ENCODE data around the gene GUCA1C. TPM values are rescaled to one million over a fixed set of nuclear protein-coding genes. Genes with fewer than 3 reads are reported as not detected.

Gene GUCA1C
- total RNA-seq, 1 donor from 2014 or later, result not detected

- no peak for TF ChIP-seq CTCF (IDR thresholded peaks at IDR 0.05; ENCODE audit: unreplicated experiment)
- H3K27ac Mint-ChIP-seq, result no peak overlapping the region
- H3K36me3 Mint-ChIP-seq, result no peaks in the 10 kb centered on the region
- no peaks in the 10 kb centered on the region for H3K4me1 Mint-ChIP-seq
- H3K27me3 Mint-ChIP-seq (ENCODE audit: low read depth), result peaks cover 5% of the 10 kb centered on the region
- H3K4me3 Mint-ChIP-seq, result no peak overlapping the region
- DNase-seq (ENCODE audit: low spot score in 2 of 2, unreplicated experiment in 2 of 2), result no peak
- H3K9me3 Mint-ChIP-seq, result no peaks in the 10 kb centered on the region
These were observed 66.6 kb downstream of the GUCA1C start for GRCh38 chr3:108887121-108887520.

- H3K27me3 Mint-ChIP-seq (ENCODE audit: low read depth), result peaks cover 8% of the 10 kb centered on the region
- no peak for TF ChIP-seq CTCF (IDR thresholded peaks at IDR 0.05; ENCODE audit: unreplicated experiment)
- H3K27ac Mint-ChIP-seq, result no peak overlapping the region
- no peaks in the 10 kb centered on the region for H3K4me1 Mint-ChIP-seq
- DNase-seq (ENCODE audit: low spot score in 2 of 2, unreplicated experiment in 2 of 2), result no peak
- H3K4me3 Mint-ChIP-seq, result no peak overlapping the region
- H3K36me3 Mint-ChIP-seq, result no peaks in the 10 kb centered on the region
- no peaks in the 10 kb centered on the region for H3K9me3 Mint-ChIP-seq
These were observed 70.3 kb downstream of the GUCA1C start for GRCh38 chr3:108883373-108883772.

DNA sequence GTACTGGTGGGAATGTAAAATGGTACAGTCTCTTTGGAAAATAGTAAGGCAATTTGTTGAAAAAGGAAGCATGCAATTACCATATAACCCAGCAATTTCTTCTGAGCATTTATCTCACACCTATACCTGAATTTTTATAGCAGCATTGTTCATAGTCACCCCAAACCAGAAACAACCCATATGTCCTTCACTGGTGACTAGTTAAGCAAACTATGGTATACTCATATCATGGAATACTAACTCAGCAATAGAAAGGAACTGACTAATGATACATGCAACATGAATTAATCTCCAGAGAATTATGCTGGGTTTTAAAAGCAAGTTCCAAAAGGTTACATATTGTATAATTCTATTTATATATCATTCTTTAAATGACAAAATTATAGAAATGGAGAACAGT is 70.9 kb downstream of the GUCA1C start:
- no peak for DNase-seq (ENCODE audit: low spot score in 2 of 2, unreplicated experiment in 2 of 2)
- no peak overlapping the region for H3K4me3 Mint-ChIP-seq
- no peaks in the 10 kb centered on the region for H3K9me3 Mint-ChIP-seq
- no peak overlapping the region for H3K27ac Mint-ChIP-seq
- H3K4me1 Mint-ChIP-seq, result no peaks in the 10 kb centered on the region
- no peak for TF ChIP-seq CTCF (IDR thresholded peaks at IDR 0.05; ENCODE audit: unreplicated experiment)
- peaks cover 8% of the 10 kb centered on the region for H3K27me3 Mint-ChIP-seq (ENCODE audit: low read depth)
- no peaks in the 10 kb centered on the region for H3K36me3 Mint-ChIP-seq

DNA sequence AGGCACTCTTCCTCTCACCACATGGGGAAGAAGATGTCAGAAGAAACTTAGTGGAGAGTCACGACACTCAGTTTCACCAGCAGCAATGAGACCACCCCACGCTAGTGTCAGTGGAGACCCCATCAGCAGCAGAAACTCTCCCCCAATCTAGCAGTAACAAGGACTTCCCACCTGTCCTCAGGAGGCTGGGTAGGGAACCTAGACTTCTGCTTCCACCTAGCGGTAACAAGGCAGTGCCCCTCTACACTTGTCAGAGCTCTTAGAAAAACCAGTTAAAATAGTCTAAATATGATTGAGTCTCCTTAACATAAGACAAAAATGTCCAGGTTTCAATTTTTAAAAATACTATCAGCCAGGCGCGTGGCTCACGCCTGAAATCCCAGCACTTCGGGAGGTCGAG is 73.8 kb downstream of the GUCA1C start:
- H3K27ac Mint-ChIP-seq, result no peak overlapping the region
- DNase-seq (ENCODE audit: low spot score in 2 of 2, unreplicated experiment in 2 of 2), result no peak

GRCh38 chr3:108877901-108878300 is 75.8 kb downstream of the GUCA1C start:
- no peaks in the 10 kb centered on the region for H3K36me3 Mint-ChIP-seq
- H3K4me3 Mint-ChIP-seq, result no peak overlapping the region
- peaks cover 21% of the 10 kb centered on the region for H3K27me3 Mint-ChIP-seq (ENCODE audit: low read depth)
- no peaks in the 10 kb centered on the region for H3K4me1 Mint-ChIP-seq
- H3K9me3 Mint-ChIP-seq, result no peaks in the 10 kb centered on the region
- DNase-seq (ENCODE audit: low spot score in 2 of 2, unreplicated experiment in 2 of 2), result no peak
- no peak overlapping the region for H3K27ac Mint-ChIP-seq
- TF ChIP-seq CTCF (IDR thresholded peaks at IDR 0.05; ENCODE audit: unreplicated experiment), result no peak

More for the DNA sequence above, 73.8 kb downstream of the GUCA1C start:
- Mint-ChIP-seq H3K36me3 (no peaks in the 10 kb centered on the region), H3K27me3 (ENCODE audit: low read depth) (peaks cover 15% of the 10 kb centered on the region), H3K4me3 (no peak overlapping the region), H3K4me1 (no peaks in the 10 kb centered on the region), H3K9me3 (no peaks in the 10 kb centered on the region)
- TF ChIP-seq CTCF (IDR thresholded peaks at IDR 0.05; ENCODE audit: unreplicated experiment), result no peak

- peaks cover 8% of the 10 kb centered on the region for H3K9me3 Mint-ChIP-seq
- no peak overlapping the region for H3K4me3 Mint-ChIP-seq
These were observed 89.9 kb downstream of the GUCA1C start for GRCh38 chr3:108863799-108864135.

More at GRCh38 chr3:108863799-108864135, 89.9 kb downstream of the GUCA1C start:
- no peaks in the 10 kb centered on the region for H3K4me1 Mint-ChIP-seq
- no peak for DNase-seq (ENCODE audit: low spot score in 2 of 2, unreplicated experiment in 2 of 2)
- H3K27me3 Mint-ChIP-seq (ENCODE audit: low read depth), result no peaks in the 10 kb centered on the region
- H3K27ac Mint-ChIP-seq, result no peak overlapping the region
- no peaks in the 10 kb centered on the region for H3K36me3 Mint-ChIP-seq
- no peak for TF ChIP-seq CTCF (IDR thresholded peaks at IDR 0.05; ENCODE audit: unreplicated experiment)
